ENCODE measurements around the gene ATXN1L.

DNA sequence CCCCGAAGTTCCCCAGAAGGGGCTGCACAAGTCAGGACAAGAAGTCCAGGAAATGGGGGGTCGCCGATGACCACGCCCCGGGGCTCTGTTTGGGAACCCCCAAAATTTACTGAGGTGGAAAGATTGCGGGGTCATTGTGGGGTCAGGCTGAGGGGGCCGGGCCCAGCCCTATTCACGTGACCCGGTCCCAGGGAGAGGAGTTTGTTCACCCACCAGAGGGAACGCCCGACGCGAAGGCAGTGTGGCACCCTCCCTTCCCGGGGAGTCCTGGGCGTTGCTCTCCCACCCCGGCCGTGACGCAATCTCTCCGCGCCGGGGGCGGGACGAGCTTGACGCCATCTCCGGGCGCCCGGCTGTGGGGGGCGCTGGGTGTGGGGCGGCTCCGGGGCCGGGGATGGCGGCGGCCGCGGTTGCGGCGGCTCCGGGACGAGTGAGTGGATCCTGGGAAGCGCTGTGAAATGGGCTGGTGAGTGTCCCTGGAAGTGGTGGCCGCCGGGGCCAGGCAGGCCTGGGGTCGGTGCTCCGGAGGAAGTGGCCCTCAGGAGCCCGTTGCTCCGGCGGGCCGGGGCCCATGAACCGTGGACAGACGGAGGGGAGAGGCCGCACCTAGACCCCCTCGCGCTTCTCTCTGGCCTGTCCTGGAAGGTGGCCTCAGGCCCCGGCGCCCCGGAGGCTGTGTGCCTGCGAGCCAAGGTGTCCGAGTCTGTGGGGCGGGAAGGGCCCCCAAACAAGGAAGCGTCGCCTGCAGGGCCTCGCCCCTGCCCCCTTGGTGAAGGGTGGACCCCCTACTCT, at the start of gene ATXN1L:
- TF ChIP-seq, protein P1, sequence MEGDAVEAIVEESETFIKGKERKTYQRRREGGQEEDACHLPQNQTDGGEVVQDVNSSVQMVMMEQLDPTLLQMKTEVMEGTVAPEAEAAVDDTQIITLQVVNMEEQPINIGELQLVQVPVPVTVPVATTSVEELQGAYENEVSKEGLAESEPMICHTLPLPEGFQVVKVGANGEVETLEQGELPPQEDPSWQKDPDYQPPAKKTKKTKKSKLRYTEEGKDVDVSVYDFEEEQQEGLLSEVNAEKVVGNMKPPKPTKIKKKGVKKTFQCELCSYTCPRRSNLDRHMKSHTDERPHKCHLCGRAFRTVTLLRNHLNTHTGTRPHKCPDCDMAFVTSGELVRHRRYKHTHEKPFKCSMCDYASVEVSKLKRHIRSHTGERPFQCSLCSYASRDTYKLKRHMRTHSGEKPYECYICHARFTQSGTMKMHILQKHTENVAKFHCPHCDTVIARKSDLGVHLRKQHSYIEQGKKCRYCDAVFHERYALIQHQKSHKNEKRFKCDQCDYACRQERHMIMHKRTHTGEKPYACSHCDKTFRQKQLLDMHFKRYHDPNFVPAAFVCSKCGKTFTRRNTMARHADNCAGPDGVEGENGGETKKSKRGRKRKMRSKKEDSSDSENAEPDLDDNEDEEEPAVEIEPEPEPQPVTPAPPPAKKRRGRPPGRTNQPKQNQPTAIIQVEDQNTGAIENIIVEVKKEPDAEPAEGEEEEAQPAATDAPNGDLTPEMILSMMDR (optimal IDR thresholded peaks at IDR 0.05 in 1 of 3, IDR thresholded peaks at IDR 0.05 in 1 of 3, conservative IDR thresholded peaks at IDR 0.05 in 1 of 3; ENCODE audit: extremely low read depth in 1 of 3, insufficient read depth in 2 of 3, low read length in 3 of 3) = no peak
- TF ChIP-seq EZH2 (IDR thresholded peaks at IDR 0.05; ENCODE audit: low read length) = no peak

Measured in keratinocyte (primary cell).